Left lung (tissue), 10 donors: ENCODE results near the gene GGT1. TPM values are rescaled to one million over a fixed set of nuclear protein-coding genes. Genes with fewer than 3 reads are reported as not detected.
A peak's percentile ranks its signal among the peaks of the same experiment; 100 is the strongest.

Source experiments
- ATAC-seq: fragments of 200-7000 bp; cut with Tn5 transposase; one replicate; pipeline ENCODE4 v1.9.1; 2020; ENCODE audit warnings: moderate library complexity
- DNase-seq, 4 donors: peaks; one replicate each; pipeline ENCODE4 v3.0.0-alpha.2; 2013 to 2020
- H3K27ac ChIP-seq, 2 donors: fragments of 200-600 bp; sonication (generic) in 1 of 2; one replicate each; pipeline versions ENCODE4 v1.5.0 to v1.8.0; 2020 to 2021
- H3K27me3 ChIP-seq, 2 donors: fragments of 200-600 bp; sonication (generic) in 1 of 2; one replicate each; pipeline versions ENCODE4 v1.5.0 to v1.8.0; 2020 to 2021
- H3K36me3 ChIP-seq, 2 donors: fragments of 200-600 bp; sonication (generic) in 1 of 2; one replicate each; pipeline versions ENCODE4 v1.5.0 to v1.8.0; 2020 to 2021
- H3K4me1 ChIP-seq, 2 donors: fragments of 200-600 bp; one replicate each; pipeline ENCODE4 v1.8.0; 2021
- H3K4me3 ChIP-seq, 2 donors: fragments of 200-600 bp; sonication (generic) in 1 of 2; one replicate each; pipeline versions ENCODE4 v1.5.0 to v1.8.0; 2020 to 2021; ENCODE audit warnings: mild to moderate bottlenecking in 1 of 2
- H3K9me3 ChIP-seq, 2 donors: fragments of 200-600 bp; sonication (generic) in 1 of 2; one replicate each; pipeline versions ENCODE4 v1.5.0 to v1.8.0; 2020 to 2021
- CTCF ChIP-seq, 2 donors: fragments of 200-600 bp; sonication (generic) in 1 of 2; IDR thresholded peaks; one replicate each; pipeline versions ENCODE4 v1.5.0 to v1.8.0; 2021; ENCODE audit warnings: antibody characterized with exemption in 2 of 2
- intact Hi-C, 2 donors: fragments of 100-400 bp; cut with DNase I; formaldehyde crosslinking; loops; one replicate each; pipeline versions ENCODE4 v1.11.2 to v1.14.2; 2022
- polyA plus RNA-seq, 6 donors: library from polyadenylated mRNA; unstranded; fragments of 120-200 nt; gene quantifications; one replicate each; pipeline ENCODE4 v1.2.1, GENCODE V29; 2013; ENCODE audit not compliant: insufficient read length in 6 of 6
- total RNA-seq, 2 donors: library from RNA; stranded (reverse); fragmentation: NEBNext Ultra II Directional; extraction: Animal tissue kit (Norgen Biotek cat#: 25700); gene quantifications; one replicate each; pipeline ENCODE4 v1.2.1, GENCODE V29; 2021
- donor health status: DM: no; HTN: yes; CAD: no.
- donor health status: DM: no; HTN: no; CAD: no.

Gene GGT1
- total and polyA plus RNA-seq, 8 donors, result 9.1 to 96.4 (median 13.9) TPM

- H3K27me3 ChIP-seq, result no peaks in the 10 kb centered on the region
- ATAC-seq (no peak), DNase-seq (no peak)
- H3K27ac ChIP-seq, result no peak overlapping the region
- no peak for TF ChIP-seq CTCF (IDR thresholded peaks at IDR 0.05)
- H3K9me3 ChIP-seq, result no peaks in the 10 kb centered on the region
- intact Hi-C loops, result no loop called here
- no peak overlapping the region for H3K4me3 ChIP-seq
- peaks cover 0 to 11% of the 10 kb centered on the region in 2 donors for H3K36me3 ChIP-seq
- peaks cover 0 to 6% of the 10 kb centered on the region in 2 donors for H3K4me1 ChIP-seq
Measured at GRCh38 chr22:24579258-24579601, 23.8 kb upstream of the GGT1 start.

- no peak overlapping the region for H3K27ac ChIP-seq
- no peaks in the 10 kb centered on the region for H3K9me3 ChIP-seq
- H3K27me3 ChIP-seq, result no peaks in the 10 kb centered on the region
- TF ChIP-seq CTCF (IDR thresholded peaks at IDR 0.05), result no peak
- peaks cover 0 to 7% of the 10 kb centered on the region in 2 donors for H3K36me3 ChIP-seq
- H3K4me1 ChIP-seq, result peaks cover 0 to 6% of the 10 kb centered on the region in 2 donors
- DNase-seq, result no peak
- ATAC-seq, result no peak
- intact Hi-C loops, result no loop called here
- H3K4me3 ChIP-seq, result no peak overlapping the region
Measured at GRCh38 chr22:24580276-24580675, 22.7 kb upstream of the GGT1 start.

- H3K27me3 ChIP-seq, result no peaks in the 10 kb centered on the region
- peaks cover 0 to 6% of the 10 kb centered on the region in 2 donors for H3K4me1 ChIP-seq
- TF ChIP-seq CTCF (IDR thresholded peaks at IDR 0.05), result no peak
- no peak overlapping the region for H3K27ac ChIP-seq
- intact Hi-C loops, result no loop called here
- ATAC-seq (no peak), DNase-seq (no peak)
- no peak overlapping the region for H3K4me3 ChIP-seq
- H3K9me3 ChIP-seq, result no peaks in the 10 kb centered on the region
- H3K36me3 ChIP-seq, result peaks cover 0 to 17% of the 10 kb centered on the region in 2 donors
Measured at GRCh38 chr22:24582056-24582814, 20.8 kb upstream of the GGT1 start.

- Histone ChIP-seq H3K36me3 (peaks cover 0 to 28% of the 10 kb centered on the region in 2 donors), H3K4me3 (no peak overlapping the region), H3K9me3 (no peaks in the 10 kb centered on the region), H3K27ac (no peak overlapping the region), H3K27me3 (no peaks in the 10 kb centered on the region), H3K4me1 (peaks cover 0 to 6% of the 10 kb centered on the region in 2 donors)
- DNase-seq, result peak in 2 of 4 donors; percentile 64 to 67
- no peak for TF ChIP-seq CTCF (IDR thresholded peaks at IDR 0.05)
- ATAC-seq, result peak; percentile 49
- intact Hi-C loops, result no loop called here
Measured at GRCh38 chr22:24583221-24584165, 19.5 kb upstream of the GGT1 start.
